GM19324 (cell line): ENCODE measurements around the gene SIX5.

Experiments
- ATAC-seq: cut with Tn5 transposase; IDR thresholded peaks from one replicate; pipeline ENCODE4 v1.9.1; 2021; ENCODE audit warnings: mild to moderate bottlenecking, moderate library complexity; ENCODE audit not compliant: unreplicated experiment, low FRiP score

SIX5 gene

DNA sequence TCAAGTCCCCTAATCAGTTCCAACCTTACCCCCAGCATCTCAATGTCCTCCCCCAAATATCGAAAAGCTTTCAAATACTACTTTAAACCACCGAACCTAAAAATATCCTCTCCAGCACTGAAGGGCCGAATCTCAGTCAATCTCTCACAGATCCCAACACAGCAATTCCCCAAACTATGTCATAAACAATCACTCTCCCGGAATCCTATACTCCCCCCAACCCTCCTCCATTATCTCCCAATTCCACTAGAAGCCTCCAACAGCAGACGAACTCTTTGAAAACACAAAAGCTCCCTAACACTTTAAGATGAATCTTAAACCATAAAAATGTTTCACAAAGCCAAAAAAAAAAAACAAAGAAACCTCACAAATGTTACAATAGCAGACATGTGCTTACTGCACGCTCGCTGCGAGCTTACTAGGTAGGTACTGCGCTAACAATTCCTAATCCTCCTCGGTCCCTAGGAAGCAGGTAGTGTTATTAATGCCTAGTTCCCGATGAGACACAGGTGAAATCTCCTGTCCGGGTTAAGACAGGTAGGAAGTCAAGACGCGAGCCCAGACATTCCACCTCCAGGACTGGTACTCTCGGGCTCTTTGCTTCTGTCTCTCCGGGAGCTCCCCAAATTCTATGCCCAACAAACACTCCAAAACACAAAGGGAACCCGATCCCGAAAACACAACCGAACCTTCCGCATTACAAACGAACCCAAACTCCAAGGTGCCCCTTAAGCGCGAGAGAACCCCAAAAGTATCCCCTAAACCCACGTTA, 52.5 kb downstream of the SIX5 start:
- ATAC-seq, result no peak

DNA sequence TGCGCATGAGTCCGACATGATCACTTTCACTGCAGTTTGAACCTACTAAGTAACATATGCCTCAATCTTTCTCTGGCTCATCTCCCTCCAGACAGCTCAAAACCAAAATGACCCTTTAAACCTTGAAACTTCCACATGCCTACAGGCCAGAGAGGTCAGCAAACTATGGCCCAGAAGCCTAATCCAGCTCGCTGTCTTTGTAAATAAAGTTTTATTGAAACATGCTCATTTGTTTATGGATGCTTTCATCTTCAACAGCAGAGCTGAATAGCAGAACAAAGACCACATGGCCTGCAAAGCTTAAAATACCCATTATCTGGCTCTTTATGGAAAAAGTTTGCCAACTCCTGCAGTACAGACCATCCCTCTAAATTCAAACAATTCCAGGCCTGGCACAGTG, 53.9 kb downstream of the SIX5 start:
- ATAC-seq, result no peak
